A549 (cell line): ENCODE measurements around the gene SURF6. TPM values are rescaled to one million over a fixed set of nuclear protein-coding genes. Genes with fewer than 3 reads are reported as not detected.
A peak's percentile ranks its signal among the peaks of the same experiment; 100 is the strongest.

Experiments used
- BHLHE40 ChIP-seq: IDR thresholded peaks from 2 replicates; pipeline ENCODE4 v1.6.1; 2012; ENCODE audit warnings: low read depth, low read length, inconsistent platforms
- CHD2 ChIP-seq: fragments of 150-350 bp; IDR thresholded peaks from 2 replicates; pipeline ENCODE4 v1.6.1; 2014; ENCODE audit warnings: low read length; ENCODE audit not compliant: partially characterized antibody
- CHD4 ChIP-seq: fragments of 200-600 bp; sonication (generic); IDR thresholded peaks from 2 replicates; pipeline ENCODE4 v1.6.1; 2016; ENCODE audit warnings: antibody characterized with exemption, mild to moderate bottlenecking, borderline replicate concordance
- EHMT2 ChIP-seq: fragments of 200-600 bp; sonication (generic); IDR thresholded peaks from 2 replicates; pipeline ENCODE4 v1.6.1; 2016; ENCODE audit warnings: antibody characterized with exemption, low read depth, mild to moderate bottlenecking, moderate library complexity
- ELK1 ChIP-seq: fragments of 150-350 bp; IDR thresholded peaks from 2 replicates; pipeline ENCODE4 v1.6.1; 2014; ENCODE audit warnings: low read depth, mild to moderate bottlenecking, low read length
- FOSL2 ChIP-seq, 2 experiments: fragments of 450-650 bp in 1 of 2; fragments of >200 bp in 1 of 2; sonication (Bioruptor Twin) in 1 of 2; formaldehyde crosslinking; IDR thresholded peaks; 2 replicates each; pipeline versions ENCODE4 v1.5.0 to v1.6.1; 2016 to 2020; ENCODE audit warnings: mild to moderate bottlenecking in 1 of 2, moderate library complexity in 1 of 2
- HDAC2 ChIP-seq: fragments of 200-600 bp; sonication (generic); IDR thresholded peaks from 2 replicates; pipeline ENCODE4 v1.6.1; 2016
- HEYL ChIP-seq: fragments of 250-450 bp; sonication (Bioruptor Pico); IDR thresholded peaks from 2 replicates; pipeline ENCODE4 v1.8.0; 2021; ENCODE audit warnings: mild to moderate bottlenecking, moderate library complexity
- HOXA7 ChIP-seq: fragments of 250-450 bp; sonication (Bioruptor Pico); IDR thresholded peaks from 2 replicates; pipeline ENCODE4 v1.5.0; 2020; ENCODE audit warnings: mild to moderate bottlenecking, moderate library complexity
- JUNB ChIP-seq: fragments of >200 bp; sonication (Bioruptor Twin); formaldehyde crosslinking; IDR thresholded peaks from 2 replicates; pipeline ENCODE4 v1.6.1; 2016
- MAZ ChIP-seq: fragments of 150-350 bp; IDR thresholded peaks from 2 replicates; pipeline ENCODE4 v1.6.1; 2014; ENCODE audit warnings: antibody characterized with exemption, low read depth, low read length, borderline replicate concordance
- MYC ChIP-seq: IDR thresholded peaks from 2 replicates; pipeline ENCODE4 v1.6.1; 2012; ENCODE audit warnings: mild to moderate bottlenecking, inconsistent platforms, low read length, improper control_type of control experiment, borderline replicate concordance
- POLR2A ChIP-seq: IDR thresholded peaks from 2 replicates; pipeline ENCODE4 v1.6.1; 2012; ENCODE audit warnings: mild to moderate bottlenecking, low read length
- RAD21 ChIP-seq, 2 experiments: fragments of >200 bp in 1 of 2; sonication (Bioruptor Twin) in 1 of 2; formaldehyde crosslinking in 1 of 2; IDR thresholded peaks in 1 of 2; conservative IDR thresholded peaks in 1 of 2; 2 replicates in 1 of 2; 3 replicates in 1 of 2; pipeline ENCODE4 v1.6.1; 2012 to 2018; ENCODE audit warnings: inconsistent platforms in 1 of 2
- RARB ChIP-seq: fragments of 250-450 bp; sonication (Bioruptor Pico); IDR thresholded peaks from 2 replicates; pipeline ENCODE4 v1.8.0; 2021; ENCODE audit warnings: mild to moderate bottlenecking, moderate library complexity
- RCOR1 ChIP-seq: fragments of 150-350 bp; IDR thresholded peaks from 2 replicates; pipeline ENCODE4 v1.6.1; 2014; ENCODE audit warnings: antibody characterized with exemption, low read length, low read depth
- RFX5 ChIP-seq: fragments of 450-650 bp; IDR thresholded peaks from 2 replicates; pipeline ENCODE4 v1.7.1; 2014; ENCODE audit warnings: antibody characterized with exemption, mild to moderate bottlenecking, moderate library complexity
- TFCP2L1 ChIP-seq: fragments of 250-450 bp; sonication (Bioruptor Pico); IDR thresholded peaks from 2 replicates; pipeline ENCODE4 v1.5.0; 2021; ENCODE audit warnings: mild to moderate bottlenecking
- TP53 ChIP-seq: fragments of 250-450 bp; sonication (Bioruptor Pico); IDR thresholded peaks from 2 replicates; pipeline ENCODE4 v1.5.0; 2021; ENCODE audit warnings: mild to moderate bottlenecking, moderate library complexity
- ZC3H11A ChIP-seq: fragments of 450-650 bp; IDR thresholded peaks from 2 replicates; pipeline ENCODE4 v1.6.1; 2014; ENCODE audit warnings: antibody characterized with exemption, mild to moderate bottlenecking
- ZNF302 ChIP-seq: fragments of 250-450 bp; sonication (Bioruptor Pico); IDR thresholded peaks from 2 replicates; pipeline ENCODE4 v1.9.0; 2021; ENCODE audit warnings: inconsistent platforms, mild to moderate bottlenecking, moderate library complexity
- ZSCAN20 ChIP-seq: fragments of 250-450 bp; sonication (Bioruptor Pico); IDR thresholded peaks from 2 replicates; pipeline ENCODE4 v1.8.0; 2022; ENCODE audit warnings: mild to moderate bottlenecking, moderate library complexity
- polyA plus RNA-seq, 4 experiments: library from polyadenylated mRNA; depleted of rRNA in 3 of 4; stranded (reverse); fragments of >200 nt; fragmentation: RNase III in 1 of 4; extraction: RNeasy Plus Mini Kit Qiagen cat#74134 plus additional on column Dnase treatment in 1 of 4; gene quantifications; 2 replicates in 3 of 4; 3 replicates in 1 of 4; pipeline ENCODE4 v1.2.3, GENCODE V29; 2011 to 2017
- TF ChIP-seq, protein P1 (sequence below): fragments of 250-450 bp; sonication (Bioruptor Pico); IDR thresholded peaks from 2 replicates; pipeline ENCODE4 v1.5.0; 2020; ENCODE audit warnings: low read depth, mild to moderate bottlenecking, moderate library complexity
- TF ChIP-seq, protein P2 (sequence below): IDR thresholded peaks from 2 replicates; pipeline ENCODE4 v1.6.1; 2012
- TF ChIP-seq, protein P3 (sequence below): fragments of 200-600 bp; sonication (generic); IDR thresholded peaks from 2 replicates; pipeline ENCODE4 v1.6.1; 2016; ENCODE audit warnings: antibody characterized with exemption, mild to moderate bottlenecking, moderate library complexity
- TF ChIP-seq, protein P4 (sequence below): fragments of >200 bp; sonication (Bioruptor Twin); formaldehyde crosslinking; IDR thresholded peaks from 3 replicates; pipeline ENCODE4 v1.5.1; 2016

SURF6 gene
- polyA plus RNA-seq, 2 of the 4 experiments (the other 2 are of a cell fraction) = 10.5 to 25.1 TPM

DNA sequence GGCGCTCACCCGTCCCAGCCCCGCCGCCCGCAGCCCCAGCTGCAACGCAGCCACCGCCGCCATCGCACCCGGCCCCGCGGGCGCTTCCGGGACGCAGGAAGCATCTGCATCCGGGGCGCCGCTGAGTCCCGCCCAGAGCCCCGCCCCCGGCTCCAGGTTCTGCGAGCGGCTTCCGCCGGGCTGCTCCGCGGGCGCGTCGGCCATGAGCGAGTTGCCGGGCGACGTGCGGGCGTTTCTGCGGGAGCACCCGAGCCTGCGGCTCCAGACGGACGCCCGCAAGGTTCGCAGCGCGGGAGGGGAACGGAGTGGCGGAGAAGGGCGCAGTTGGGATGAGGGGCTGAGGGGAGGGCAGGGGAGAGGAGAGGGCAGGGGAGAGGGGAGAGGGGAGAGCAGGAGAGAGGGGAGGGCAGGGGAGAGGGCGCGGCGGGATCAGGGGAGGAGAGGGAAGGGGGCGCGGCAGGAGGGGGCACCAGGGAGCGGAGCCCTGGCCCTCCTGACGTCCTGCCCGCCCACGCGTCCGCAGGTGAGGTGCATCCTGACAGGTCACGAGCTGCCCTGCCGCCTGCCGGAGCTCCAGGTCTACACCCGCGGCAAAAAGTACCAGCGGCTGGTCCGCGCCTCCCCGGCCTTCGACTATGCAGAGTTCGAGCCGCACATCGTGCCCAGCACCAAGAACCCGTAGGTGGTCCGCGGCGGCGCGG, 20.6 kb upstream of the SURF6 start, which contains the start of the genes SURF1 and SURF2 (continued):
- TF ChIP-seq MYC = peak; percentile 33; the same call in 1 of the 2 replicates
- TF ChIP-seq ZNF302 (CRISPR knock-in tag) = no peak
- no peak for TF ChIP-seq ELK1
- TF ChIP-seq HDAC2 = no peak
- TF ChIP-seq FOSL2 (IDR thresholded peaks at IDR 0.05) = no peak
- TF ChIP-seq FOSL2 (CRISPR knock-in tag; IDR thresholded peaks at IDR 0.05) = no peak
- TF ChIP-seq EHMT2 = no peak
- TF ChIP-seq RAD21 (conservative IDR thresholded peaks at IDR 0.05 in 1 of 2, IDR thresholded peaks at IDR 0.05 in 1 of 2) = no peak
- TF ChIP-seq, protein P1, sequence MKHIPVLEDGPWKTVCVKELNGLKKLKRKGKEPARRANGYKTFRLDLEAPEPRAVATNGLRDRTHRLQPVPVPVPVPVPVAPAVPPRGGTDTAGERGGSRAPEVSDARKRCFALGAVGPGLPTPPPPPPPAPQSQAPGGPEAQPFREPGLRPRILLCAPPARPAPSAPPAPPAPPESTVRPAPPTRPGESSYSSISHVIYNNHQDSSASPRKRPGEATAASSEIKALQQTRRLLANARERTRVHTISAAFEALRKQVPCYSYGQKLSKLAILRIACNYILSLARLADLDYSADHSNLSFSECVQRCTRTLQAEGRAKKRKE (CRISPR knock-in tag) = no peak
- TF ChIP-seq, protein P2, sequence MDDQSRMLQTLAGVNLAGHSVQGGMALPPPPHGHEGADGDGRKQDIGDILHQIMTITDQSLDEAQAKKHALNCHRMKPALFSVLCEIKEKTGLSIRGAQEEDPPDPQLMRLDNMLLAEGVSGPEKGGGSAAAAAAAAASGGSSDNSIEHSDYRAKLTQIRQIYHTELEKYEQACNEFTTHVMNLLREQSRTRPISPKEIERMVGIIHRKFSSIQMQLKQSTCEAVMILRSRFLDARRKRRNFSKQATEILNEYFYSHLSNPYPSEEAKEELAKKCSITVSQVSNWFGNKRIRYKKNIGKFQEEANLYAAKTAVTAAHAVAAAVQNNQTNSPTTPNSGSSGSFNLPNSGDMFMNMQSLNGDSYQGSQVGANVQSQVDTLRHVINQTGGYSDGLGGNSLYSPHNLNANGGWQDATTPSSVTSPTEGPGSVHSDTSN = peak; percentile 38; the same call in 1 of the 2 replicates
- TF ChIP-seq POLR2A = peak; percentile 88
- TF ChIP-seq CHD4 = no peak
- no peak for TF ChIP-seq MAZ
- TF ChIP-seq, protein P3, sequence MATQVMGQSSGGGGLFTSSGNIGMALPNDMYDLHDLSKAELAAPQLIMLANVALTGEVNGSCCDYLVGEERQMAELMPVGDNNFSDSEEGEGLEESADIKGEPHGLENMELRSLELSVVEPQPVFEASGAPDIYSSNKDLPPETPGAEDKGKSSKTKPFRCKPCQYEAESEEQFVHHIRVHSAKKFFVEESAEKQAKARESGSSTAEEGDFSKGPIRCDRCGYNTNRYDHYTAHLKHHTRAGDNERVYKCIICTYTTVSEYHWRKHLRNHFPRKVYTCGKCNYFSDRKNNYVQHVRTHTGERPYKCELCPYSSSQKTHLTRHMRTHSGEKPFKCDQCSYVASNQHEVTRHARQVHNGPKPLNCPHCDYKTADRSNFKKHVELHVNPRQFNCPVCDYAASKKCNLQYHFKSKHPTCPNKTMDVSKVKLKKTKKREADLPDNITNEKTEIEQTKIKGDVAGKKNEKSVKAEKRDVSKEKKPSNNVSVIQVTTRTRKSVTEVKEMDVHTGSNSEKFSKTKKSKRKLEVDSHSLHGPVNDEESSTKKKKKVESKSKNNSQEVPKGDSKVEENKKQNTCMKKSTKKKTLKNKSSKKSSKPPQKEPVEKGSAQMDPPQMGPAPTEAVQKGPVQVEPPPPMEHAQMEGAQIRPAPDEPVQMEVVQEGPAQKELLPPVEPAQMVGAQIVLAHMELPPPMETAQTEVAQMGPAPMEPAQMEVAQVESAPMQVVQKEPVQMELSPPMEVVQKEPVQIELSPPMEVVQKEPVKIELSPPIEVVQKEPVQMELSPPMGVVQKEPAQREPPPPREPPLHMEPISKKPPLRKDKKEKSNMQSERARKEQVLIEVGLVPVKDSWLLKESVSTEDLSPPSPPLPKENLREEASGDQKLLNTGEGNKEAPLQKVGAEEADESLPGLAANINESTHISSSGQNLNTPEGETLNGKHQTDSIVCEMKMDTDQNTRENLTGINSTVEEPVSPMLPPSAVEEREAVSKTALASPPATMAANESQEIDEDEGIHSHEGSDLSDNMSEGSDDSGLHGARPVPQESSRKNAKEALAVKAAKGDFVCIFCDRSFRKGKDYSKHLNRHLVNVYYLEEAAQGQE = no peak
- TF ChIP-seq RCOR1 = no peak
- no peak for TF ChIP-seq JUNB
- no peak for TF ChIP-seq RARB (CRISPR knock-in tag)
- no peak for TF ChIP-seq TP53
- no peak for TF ChIP-seq CHD2
- no peak for TF ChIP-seq RFX5
- TF ChIP-seq, protein P4, sequence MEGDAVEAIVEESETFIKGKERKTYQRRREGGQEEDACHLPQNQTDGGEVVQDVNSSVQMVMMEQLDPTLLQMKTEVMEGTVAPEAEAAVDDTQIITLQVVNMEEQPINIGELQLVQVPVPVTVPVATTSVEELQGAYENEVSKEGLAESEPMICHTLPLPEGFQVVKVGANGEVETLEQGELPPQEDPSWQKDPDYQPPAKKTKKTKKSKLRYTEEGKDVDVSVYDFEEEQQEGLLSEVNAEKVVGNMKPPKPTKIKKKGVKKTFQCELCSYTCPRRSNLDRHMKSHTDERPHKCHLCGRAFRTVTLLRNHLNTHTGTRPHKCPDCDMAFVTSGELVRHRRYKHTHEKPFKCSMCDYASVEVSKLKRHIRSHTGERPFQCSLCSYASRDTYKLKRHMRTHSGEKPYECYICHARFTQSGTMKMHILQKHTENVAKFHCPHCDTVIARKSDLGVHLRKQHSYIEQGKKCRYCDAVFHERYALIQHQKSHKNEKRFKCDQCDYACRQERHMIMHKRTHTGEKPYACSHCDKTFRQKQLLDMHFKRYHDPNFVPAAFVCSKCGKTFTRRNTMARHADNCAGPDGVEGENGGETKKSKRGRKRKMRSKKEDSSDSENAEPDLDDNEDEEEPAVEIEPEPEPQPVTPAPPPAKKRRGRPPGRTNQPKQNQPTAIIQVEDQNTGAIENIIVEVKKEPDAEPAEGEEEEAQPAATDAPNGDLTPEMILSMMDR = no peak
- no peak for TF ChIP-seq ZC3H11A
- no peak for TF ChIP-seq HOXA7 (CRISPR knock-in tag)
- no peak for TF ChIP-seq TFCP2L1 (CRISPR knock-in tag)
- no peak for TF ChIP-seq HEYL (CRISPR knock-in tag)
- no peak for TF ChIP-seq ZSCAN20 (CRISPR knock-in tag)
- no peak for TF ChIP-seq BHLHE40
